ENCODE measurements around the gene ROPN1L. TPM values are rescaled to one million over a fixed set of nuclear protein-coding genes. Genes with fewer than 3 reads are reported as not detected.

The ROPN1L gene
- total RNA-seq, 1 experiment from 2014 or later = 0.66 TPM

- TF ChIP-seq FOSL1 (IDR thresholded peaks at IDR 0.05; ENCODE audit: low read depth) = no peak
- TF ChIP-seq, protein P1, sequence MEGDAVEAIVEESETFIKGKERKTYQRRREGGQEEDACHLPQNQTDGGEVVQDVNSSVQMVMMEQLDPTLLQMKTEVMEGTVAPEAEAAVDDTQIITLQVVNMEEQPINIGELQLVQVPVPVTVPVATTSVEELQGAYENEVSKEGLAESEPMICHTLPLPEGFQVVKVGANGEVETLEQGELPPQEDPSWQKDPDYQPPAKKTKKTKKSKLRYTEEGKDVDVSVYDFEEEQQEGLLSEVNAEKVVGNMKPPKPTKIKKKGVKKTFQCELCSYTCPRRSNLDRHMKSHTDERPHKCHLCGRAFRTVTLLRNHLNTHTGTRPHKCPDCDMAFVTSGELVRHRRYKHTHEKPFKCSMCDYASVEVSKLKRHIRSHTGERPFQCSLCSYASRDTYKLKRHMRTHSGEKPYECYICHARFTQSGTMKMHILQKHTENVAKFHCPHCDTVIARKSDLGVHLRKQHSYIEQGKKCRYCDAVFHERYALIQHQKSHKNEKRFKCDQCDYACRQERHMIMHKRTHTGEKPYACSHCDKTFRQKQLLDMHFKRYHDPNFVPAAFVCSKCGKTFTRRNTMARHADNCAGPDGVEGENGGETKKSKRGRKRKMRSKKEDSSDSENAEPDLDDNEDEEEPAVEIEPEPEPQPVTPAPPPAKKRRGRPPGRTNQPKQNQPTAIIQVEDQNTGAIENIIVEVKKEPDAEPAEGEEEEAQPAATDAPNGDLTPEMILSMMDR (IDR thresholded peaks at IDR 0.05 in 2 of 3, conservative IDR thresholded peaks at IDR 0.05 in 1 of 3; ENCODE audit: borderline replicate concordance in 1 of 3, insufficient read depth in 1 of 3, low read depth in 2 of 3, low read length in 2 of 3) = no peak
- no peak for TF ChIP-seq ZNF274 (IDR thresholded peaks at IDR 0.05; ENCODE audit: low read depth, low read length)
- no peak for TF ChIP-seq RAD21 (IDR thresholded peaks at IDR 0.05; ENCODE audit: low read depth)
- no peak for TF ChIP-seq CEBPB (IDR thresholded peaks at IDR 0.05; ENCODE audit: low read depth)
- TF ChIP-seq SRF (IDR thresholded peaks at IDR 0.05; ENCODE audit: low read depth) = no peak
- TF ChIP-seq SIN3A (IDR thresholded peaks at IDR 0.05; ENCODE audit: low read depth) = no peak
- no peak for TF ChIP-seq POLR2AphosphoS5 (IDR thresholded peaks at IDR 0.05; ENCODE audit: low read depth, low read length)
- no peak for TF ChIP-seq JUND (IDR thresholded peaks at IDR 0.05)
- no peak for TF ChIP-seq ZBTB33 (IDR thresholded peaks at IDR 0.05; ENCODE audit: extremely low read depth, insufficient replicate concordance, low read length)
- TF ChIP-seq POLR2A (IDR thresholded peaks at IDR 0.05; ENCODE audit: borderline replicate concordance, extremely low read depth, insufficient read depth, insufficient read length) = no peak
- TF ChIP-seq EZH2phosphoT487 (IDR thresholded peaks at IDR 0.05; ENCODE audit: borderline replicate concordance) = no peak
- TF ChIP-seq MAX (IDR thresholded peaks at IDR 0.05) = no peak
- no peak for TF ChIP-seq EZH2 (IDR thresholded peaks at IDR 0.05)
- no peak for TF ChIP-seq EGR1 (IDR thresholded peaks at IDR 0.05; ENCODE audit: low read depth)
- TF ChIP-seq REST (IDR thresholded peaks at IDR 0.05; ENCODE audit: low read depth) = no peak
- Histone ChIP-seq H3K27ac (ENCODE audit: low read depth, low read length) (no peak overlapping the region), H3K9me3 (ENCODE audit: control insufficient read depth in 1 of 2, insufficient read depth in 1 of 2, low read depth in 1 of 2, low read length in 2 of 2) (no peaks in the 10 kb centered on the region), H3K4me3 (replicated peaks in 1 of 2; ENCODE audit: low read depth in 1 of 2, low read length in 2 of 2) (no peak overlapping the region), H3K4me2 (ENCODE audit: low read length) (no peak overlapping the region), H3K79me2 (ENCODE audit: insufficient read depth, low read length) (no peaks in the 10 kb centered on the region), H3K36me3 (ENCODE audit: control insufficient read depth in 1 of 2, insufficient read depth in 2 of 2, low read length in 2 of 2) (no peaks in the 10 kb centered on the region), H3K9me2 (ENCODE audit: insufficient read depth) (no peaks in the 10 kb centered on the region), H3K4me1 (ENCODE audit: control insufficient read depth in 1 of 2, insufficient read depth in 2 of 2, low read length in 2 of 2) (peaks cover 3 to 20% of the 10 kb centered on the region in 2 experiments; a peak in 3 of 4 replicates), H3K9ac (ENCODE audit: low read length) (no peak overlapping the region), H2AFZ (ENCODE audit: low read depth, low read length, poor library complexity, severe bottlenecking) (no peak overlapping the region), H4K20me1 (ENCODE audit: insufficient read depth) (no peaks in the 10 kb centered on the region), H3K27me3 (ENCODE audit: insufficient read depth, low read length) (no peaks in the 10 kb centered on the region)
- DNase-seq (ENCODE audit: low read depth, low spot score) = no peak
- intact Hi-C loops (cut with micrococcal nuclease) = no loop called here
- ChIA-PET CTCF (no interaction called here), RAD21 (ENCODE audit: low non-redundant PET in 1 of 2, low total read pairs in 2 of 2, uncharacterized antibody in 2 of 2, unreplicated experiment in 2 of 2) (no interaction called here), POLR2A (no interaction called here)
- ATAC-seq = no peak
- BruUV-seq (replicated peaks) = no TSS peak
Observed at GRCh38 chr5:10500669-10501068, 59.0 kb downstream of the ROPN1L start.

All from HCT116 (cell line).